Globus pallidus (tissue), 1 donor: ENCODE results near the gene CNPY3.

Source experiments
- DNase-seq: peaks from one replicate; pipeline ENCODE4 v3.0.0-alpha.2; 2015; ENCODE audit warnings: low spot score

CNPY3 gene

DNA sequence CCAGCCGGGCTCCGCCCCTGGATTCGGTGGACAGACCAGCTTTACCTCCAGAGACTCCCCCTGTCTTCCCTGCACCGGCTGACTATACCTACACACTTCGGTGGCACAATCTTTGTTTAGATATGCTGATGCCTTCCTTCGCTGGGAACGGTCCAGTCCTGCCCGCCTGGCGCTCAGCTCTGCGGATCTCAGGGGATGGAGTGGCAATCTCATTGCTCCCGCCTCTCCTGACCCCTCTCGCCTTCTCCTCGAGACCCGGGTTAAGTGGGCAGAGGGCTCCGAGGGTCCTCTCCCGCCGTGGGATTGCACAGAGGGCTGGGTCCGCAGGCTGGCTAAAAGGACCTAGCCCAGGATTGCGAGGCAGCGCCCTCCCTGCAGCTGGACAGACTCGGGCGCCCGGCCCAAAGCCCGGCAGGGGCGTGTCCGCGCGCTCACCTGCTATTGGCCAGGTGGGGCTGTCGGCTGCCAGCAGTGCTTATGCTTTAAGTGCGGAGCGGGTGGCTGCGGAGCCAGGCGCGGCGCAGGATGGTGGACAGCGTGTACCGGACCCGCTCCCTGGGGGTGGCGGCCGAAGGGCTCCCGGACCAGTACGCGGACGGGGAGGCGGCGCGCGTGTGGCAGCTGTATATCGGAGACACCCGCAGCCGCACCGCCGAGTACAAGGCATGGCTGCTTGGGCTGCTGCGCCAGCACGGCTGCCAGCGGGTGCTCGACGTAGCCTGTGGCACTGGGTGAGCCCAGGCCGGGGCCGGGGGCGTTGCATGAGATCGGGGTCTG is 31.2 kb downstream of the CNPY3 start, which contains the start of gene GNMT:
TSS of gene GNMT (plus strand) at position 512 of the 777 bp plus-strand sequence. CDS start at position 526, 14 bp downstream.
- no peak for DNase-seq

DNA sequence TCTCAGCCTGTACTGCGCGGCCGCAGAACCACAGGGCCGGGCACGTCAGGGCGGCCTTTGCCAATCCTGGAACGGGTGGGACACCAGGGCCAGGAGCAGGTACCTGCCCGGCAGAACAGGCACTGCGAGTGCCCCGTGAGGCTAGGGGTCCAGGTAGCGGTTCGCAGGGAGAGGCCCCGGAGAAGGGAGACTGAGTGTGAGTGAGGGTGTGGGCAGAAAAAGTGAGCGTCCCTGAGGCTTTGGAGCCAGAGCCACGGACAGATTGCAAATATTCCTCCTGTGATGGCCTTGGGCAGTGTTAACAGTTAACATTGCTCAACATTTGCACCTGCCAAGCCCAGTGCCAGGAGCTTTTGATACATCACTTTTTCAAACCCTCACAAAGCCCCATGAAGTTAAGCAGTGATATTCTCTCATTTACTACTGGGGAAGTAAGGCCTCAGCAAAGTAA is 31.8 kb downstream of the CNPY3 start:
- no peak for DNase-seq

DNA sequence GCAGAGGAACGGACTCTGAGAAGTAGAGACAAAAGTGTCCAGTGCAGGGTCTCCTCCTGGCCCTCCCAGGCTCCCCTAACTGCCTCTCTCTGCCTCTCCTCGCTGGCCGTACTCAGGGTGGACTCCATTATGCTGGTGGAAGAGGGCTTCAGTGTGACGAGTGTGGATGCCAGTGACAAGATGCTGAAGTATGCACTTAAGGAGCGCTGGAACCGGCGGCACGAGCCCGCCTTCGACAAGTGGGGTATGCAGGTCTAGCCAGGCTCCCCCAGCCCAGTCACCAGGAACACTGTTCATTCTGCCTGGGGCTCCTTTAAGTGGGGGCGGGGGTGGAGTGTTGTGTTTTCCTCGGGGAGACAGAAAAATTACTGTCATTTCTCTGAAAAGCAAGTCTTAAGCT is 32.8 kb downstream of the CNPY3 start:
- no peak for DNase-seq

DNA sequence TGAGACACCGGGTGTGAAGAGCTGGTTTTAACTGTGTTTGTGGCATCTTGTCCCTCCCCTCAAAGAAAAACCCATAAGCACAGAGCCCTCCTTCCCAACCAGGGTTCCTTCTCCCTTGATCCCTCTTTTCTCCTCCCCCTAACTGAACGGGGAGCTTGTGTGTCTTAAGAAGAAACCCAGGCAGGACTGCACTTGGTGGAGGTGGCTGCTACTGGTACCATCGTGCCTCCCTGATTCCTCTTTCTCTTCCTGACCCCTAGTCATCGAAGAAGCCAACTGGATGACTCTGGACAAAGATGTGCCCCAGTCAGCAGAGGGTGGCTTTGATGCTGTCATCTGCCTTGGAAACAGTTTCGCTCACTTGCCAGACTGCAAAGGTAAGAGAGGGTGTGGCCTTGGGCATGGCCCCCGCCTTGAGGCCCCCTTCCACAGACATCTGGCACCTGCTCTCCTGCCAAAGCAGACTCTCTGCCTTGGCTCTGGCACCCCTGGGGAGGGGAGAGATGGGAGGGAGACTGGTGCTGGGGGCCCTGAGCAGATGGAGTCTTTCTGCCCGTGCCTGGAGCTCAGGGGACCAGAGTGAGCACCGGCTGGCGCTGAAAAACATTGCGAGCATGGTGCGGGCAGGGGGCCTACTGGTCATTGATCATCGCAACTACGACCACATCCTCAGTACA is 33.4 kb downstream of the CNPY3 start:
- DNase-seq = no peak

DNA sequence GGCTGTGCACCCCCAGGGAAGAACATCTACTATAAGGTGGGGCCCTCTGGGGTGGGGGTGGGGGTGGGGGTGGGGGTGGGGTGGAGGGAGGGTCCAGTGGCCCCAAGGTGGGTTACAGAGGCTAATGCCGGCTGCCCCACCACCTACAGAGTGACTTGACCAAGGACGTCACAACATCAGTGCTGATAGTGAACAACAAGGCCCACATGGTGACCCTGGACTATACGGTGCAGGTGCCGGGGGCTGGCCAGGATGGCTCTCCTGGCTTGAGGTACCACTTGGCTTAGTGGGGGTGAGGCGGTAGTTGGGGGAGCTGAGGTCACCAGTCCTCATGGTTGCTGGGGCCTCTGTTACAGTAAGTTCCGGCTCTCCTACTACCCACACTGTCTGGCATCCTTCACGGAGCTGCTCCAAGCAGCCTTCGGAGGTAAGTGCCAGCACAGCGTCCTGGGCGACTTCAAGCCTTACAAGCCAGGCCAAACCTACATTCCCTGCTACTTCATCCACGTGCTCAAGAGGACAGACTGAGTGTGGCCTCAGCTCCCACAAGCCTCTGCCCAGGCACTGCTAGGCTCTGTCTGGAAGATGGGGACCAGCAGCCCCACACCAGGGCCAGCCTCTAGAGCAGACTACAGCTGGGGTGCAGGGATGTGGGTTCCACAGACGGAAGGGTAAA is 34.0 kb downstream of the CNPY3 start:
- DNase-seq = no peak

DNA sequence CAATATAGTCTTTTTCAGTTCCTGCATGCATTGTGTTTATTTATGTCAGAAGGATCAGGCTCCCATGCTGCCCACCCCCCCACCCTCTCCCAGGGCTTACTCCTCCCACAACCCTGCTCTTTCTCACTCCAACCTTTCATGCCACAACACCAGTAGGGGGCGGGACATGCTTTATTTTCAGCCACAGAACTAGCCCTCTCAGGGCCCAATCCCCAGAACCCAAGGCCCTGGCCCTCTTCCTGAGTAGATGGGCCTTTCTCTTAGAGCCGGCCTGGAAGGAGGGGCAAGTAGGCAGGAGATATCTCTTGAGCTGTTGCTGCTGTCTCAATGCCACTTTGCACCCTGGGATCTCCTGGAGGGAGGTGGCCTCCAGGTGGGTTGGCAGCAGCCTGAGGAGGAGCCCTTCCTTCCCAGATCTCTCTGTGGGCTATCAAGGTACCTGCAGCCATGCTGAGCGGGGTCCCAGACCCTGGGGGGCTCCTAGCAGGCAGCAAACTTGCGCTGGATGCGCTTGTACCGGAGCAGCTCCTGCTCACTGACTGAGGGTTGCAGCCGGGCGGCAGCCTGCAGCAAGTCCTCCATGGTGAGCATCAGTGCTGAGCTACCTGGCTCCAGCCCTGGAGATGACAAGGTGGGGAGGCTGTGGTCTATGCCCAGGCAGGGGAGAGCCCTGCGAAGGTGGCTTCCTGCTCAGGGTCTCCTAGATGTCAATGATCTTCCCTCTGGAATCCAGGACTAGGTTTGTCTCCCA is 34.8 kb downstream of the CNPY3 start:
- DNase-seq = no peak

DNA sequence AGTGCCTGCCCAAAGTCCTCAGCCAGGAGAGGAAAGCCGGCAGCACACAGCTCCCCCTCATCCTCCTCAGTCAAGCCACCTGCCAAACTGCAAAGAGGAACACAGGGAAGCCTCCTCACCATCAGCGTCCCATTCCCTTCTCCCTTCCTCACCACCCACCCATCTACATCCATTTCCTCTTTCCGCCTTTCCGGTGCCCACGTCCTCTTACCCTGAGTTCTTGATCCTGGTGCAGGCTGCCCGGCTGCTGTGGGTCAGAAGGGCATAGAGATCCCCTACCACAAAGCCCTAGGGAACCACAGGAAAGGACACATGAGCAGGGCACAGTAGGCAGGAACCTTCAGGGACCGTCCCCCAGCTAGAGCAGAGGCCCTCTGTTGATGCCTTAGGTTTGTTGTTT is 37.3 kb downstream of the CNPY3 start:
- DNase-seq = no peak

DNA sequence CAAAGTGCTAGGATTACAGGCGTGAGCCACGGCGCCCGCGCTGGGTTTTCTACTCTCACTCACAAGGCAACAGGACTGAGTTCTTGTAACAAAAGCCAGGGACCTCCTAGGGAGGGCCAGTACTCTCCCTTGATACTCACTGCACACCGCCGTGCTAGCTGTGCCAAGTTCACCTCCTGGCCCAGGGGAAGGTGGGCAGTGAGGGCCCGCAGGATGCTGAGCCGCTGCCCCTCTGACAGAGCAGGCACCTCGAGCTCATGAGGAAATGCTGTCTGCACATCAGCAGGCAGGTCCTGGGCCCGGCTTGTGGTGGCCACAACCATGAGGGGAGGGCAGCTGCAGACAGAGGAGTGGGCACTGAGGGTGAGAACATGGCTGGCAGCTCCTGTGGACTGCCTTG is 37.9 kb downstream of the CNPY3 start:
- no peak for DNase-seq

DNA sequence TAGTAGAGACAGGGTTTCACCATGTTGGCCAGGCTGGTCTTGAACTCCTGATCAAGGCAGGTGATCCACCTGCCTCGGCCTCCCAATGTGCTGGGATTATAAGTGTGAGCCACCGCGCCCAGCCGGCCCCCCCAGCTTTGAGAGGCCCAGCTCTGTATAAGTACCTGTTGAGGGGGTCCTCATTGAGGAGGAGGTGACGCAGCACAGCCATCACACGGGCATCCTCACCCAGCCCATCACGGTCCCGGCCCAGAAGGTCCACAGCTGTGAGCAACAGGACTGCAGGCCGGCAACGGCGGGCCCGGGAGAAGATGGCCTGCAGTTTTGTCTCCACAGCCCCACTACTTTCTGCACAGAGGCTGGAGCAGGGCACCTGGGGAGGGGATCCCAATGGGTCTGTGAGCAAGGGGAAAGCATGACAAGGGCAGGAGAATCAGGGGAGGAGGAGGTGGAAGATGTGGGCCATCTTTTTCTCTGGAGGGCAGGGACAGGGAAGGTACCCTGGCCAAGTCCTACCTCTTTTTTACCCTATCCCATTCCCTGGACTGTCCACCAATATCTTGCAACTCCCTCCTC is 38.9 kb downstream of the CNPY3 start:
- no peak for DNase-seq

DNA sequence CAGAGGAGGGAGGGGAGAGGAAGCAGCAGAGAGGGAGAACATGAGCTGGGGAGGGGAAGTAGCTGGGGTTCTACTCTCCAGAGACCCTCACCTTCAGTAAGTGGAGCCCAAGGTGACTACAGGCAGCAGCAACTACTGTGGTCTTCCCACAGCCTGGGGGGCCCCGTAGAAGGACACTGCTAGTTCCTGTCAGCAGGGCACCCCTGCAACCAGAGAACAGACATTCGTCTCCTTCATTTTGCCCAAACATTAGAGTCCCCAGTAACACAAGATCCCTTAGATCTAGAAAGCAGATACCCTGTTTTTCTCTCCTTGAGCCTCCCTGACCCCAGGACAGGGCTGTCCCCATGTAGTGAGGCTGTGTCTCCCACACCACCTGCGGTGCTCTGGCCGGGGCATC is 39.5 kb downstream of the CNPY3 start:
- DNase-seq = no peak

DNA sequence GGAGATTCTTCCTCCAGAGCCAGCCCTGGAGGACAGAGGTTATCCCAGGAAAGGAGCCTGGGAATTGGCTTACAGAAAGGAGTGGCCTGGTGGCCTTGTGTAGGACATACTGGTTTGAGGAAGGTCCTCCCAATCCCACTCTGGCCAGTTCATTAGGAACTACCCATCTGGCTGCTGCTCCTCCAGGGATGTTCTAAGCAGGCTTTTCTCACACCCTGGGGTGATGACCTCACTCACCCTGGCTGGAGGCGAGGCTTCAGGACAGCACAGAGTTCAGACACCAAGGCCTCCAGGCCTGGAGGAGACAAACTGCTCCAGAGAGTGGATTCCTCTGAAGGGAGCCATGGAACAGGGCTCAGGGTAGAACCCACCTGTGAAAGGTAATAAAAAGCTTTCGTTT is 40.2 kb downstream of the CNPY3 start:
- no peak for DNase-seq

DNA sequence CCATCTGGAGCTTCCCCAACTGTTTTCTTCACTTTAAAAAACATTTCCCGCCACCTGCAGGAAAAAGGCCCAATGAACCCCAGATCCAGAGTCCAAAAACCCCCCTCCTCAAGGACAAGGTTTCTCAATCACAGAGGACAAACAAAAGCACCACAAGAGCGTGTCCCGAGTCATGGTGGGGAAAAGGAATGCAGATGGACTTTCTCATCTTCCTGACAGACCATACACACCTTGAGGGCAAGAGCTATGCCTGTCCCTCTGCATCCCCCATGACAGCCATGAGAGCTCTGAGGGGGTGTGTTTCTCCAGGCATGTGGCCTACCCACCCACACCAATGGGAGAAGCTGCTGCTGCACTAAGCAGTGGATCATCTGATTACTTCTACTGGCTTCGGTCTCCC is 40.7 kb downstream of the CNPY3 start:
- no peak for DNase-seq

DNA sequence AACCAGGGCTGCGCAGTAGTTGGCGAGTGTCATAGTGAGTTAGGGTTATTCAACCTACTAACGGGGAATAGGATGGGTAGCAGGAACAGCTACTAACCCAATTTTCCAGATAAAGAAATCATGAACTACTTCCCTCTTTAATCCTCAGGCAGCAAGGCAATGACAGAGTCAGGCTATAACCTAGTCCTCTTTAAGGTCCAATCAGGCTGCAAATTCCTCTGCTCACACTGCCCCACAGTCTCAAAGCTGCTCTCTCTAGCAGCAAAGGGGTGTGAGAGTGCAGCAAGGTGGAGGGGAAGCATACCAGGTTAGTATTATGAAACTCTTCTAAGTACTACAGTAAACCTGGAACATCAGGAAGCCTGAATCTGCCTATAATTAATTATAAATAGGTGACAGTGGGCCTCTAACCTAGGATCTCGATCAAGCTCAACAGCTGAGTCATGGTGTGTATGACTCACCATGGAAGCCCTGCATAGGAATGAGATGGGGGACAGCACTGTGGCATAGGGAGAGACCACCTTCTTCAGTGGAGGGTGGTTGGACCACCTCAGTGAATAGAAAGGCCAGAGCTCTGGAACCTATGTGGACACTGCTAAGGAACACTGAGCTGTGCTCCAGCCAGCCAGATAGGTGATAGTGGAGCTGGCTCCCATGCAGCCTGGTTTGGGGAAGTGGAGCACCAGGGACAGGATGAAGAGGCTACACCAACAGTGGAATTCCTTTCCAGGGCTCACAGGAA is 41.8 kb downstream of the CNPY3 start:
- DNase-seq = no peak

DNA sequence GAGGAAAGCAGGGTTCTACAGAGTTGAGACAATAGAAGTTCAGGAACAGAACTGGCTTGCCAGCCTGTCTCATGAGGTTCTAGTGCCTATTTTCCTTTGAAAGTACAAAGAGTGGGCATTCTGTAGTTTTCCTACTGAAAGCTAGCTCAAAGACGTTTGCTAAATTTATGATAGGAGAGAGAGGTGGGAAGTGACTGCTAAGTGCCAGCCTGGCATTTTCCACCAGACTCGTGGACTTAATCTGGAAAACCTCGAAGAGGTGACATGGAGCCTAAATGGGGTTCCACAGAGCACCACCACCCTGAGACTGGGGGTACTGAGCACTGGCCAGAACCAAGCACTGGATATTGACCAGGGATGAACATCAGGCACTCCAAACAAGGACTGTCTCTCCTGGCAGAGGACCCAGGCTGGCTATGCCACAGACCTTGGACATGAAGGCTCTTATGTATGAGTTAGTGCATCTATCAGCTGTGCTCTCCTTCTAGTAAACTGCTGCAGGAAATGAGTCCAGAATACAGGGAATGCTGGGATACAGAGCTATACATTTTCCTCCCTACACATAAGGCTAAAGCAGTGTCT is 42.6 kb downstream of the CNPY3 start:
- DNase-seq = no peak

DNA sequence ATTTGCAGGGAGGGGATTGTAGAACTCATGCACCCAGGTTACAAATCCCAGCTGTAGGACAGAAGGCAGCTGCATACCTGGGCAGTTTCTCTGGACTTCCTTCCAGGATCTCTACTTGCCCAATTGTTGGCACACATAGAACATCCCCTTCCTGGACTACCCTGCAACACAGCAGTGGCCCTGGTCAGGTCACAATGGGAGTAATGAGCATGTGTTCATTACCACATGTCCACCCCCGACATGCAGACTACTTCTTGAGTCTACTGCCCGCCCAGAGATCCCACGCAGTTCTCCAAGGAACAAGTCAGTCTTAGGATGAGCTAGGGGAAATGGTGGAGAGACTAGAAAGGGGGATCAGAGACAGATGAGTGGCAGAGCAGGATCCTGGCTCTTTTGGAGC is 44.6 kb downstream of the CNPY3 start:
- DNase-seq = no peak

DNA sequence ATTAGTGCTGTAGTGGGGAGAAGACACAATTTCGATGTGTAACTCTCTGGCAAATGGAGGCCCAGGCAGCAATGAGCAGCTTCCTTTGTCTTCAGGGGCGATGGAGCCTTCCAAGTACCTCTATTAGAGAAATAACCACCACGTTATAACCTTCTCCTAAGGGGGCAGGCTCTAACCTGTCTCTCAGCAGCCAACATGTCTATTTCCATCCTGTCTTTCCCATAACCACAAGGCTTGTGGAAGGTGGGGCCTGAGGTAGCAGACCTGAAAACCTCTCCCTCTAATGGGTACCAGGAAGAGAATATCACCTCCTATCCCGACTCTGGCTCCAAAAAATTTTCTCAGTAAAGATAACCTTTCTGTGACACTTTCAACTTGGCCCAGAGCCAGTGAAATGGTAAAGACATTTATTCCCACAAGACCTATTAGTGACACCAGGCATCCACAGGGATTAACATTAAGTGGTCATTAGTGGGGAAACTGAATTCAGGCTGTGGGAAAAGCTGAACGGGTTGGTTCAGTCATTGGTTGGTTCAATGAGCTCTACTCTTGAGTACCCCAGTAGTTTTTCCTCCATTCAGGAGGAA is 45.7 kb downstream of the CNPY3 start:
- DNase-seq = no peak

DNA sequence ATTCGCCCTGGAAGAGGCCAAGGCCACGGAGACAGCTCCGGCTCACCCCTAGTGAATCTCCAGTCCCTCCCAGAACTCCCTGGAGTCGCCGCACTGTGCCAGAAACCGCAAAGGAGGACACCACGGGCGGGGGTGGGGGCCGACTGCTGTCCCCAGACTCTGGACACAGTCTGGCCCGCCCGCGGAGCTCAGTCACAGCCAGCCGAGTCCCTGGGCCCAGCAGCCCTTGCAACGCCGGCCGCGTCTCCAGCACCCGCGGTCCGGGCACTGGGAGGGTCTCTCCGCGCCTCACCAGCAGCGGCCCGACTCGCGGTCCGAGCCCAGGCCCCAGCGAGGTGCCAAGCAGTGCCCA is 49.2 kb downstream of the CNPY3 start:
- DNase-seq = no peak

DNA sequence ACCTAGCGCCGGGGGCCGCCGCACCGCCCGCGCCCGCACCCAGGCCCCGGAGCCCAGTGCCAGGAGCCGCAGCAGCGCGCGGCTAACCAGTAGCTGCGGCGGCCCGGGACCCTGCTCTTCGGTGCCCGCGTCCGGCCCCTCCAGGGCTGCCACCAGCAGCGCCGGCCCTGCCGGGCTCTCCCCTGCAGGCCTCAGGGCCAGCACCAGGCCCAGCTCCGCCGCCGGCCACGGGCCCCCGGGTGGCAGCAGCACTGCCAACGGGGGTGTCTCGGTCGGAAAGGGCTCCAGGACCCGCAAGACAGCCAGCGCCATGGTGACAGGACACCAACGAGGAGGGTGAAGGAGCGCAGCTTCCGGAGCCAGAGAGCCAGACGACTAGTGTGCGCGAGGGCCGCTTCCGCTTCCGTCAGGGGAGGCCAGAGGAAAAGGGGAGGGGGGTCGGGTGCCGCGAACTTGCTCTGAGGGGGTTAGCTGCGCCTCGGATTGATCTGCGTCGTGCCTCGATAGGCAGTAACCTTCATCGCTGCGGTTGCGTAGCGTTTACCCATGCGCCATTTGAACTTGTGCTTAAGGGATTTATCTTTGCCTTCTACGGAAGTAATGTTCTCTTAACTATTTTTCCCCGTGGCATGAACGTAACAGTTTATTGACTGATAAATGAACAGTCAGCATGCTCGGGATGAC is 49.7 kb downstream of the CNPY3 start, which contains the start of gene PEX6:
TSS of gene PEX6 (minus strand) at position 343 of the 684 bp plus-strand sequence. CDS start at position 312, 31 bp downstream.
- DNase-seq = peak; percentile 78

DNA sequence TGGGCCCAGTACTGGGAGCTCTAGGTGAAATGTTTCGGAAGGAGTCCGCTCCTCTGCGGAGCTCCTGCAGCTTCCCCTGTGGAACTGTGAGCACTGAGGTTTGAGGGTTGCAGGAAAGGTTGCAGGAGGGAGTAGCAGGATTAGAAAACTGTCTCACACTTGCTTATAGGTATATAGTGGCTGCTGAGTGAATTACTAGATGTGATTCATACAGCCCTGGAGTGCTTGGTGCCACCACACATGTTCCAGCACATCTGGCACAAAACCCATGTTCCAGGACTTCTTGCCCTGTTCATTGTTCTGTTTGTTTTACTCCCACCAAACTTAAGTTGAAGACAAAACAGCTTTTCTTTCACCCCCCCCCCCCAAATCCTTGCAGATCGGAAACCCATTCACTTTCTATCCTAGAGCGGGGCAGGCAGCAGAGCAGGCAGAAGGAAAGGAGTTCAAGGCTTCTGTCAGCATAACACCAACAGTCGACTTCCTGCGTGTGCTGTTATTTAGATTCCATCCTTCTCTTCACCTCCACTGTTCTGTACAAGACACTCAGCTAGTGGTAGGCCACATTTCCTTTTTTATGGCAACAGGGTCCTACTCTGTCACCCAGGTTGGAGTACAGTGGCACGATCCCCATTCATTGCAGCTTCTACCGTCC is 50.4 kb downstream of the CNPY3 start:
- no peak for DNase-seq
